Fibroblast of the aortic adventitia (primary cell): ENCODE results near the gene TNRC6A. TPM values are rescaled to one million over a fixed set of nuclear protein-coding genes. Genes with fewer than 3 reads are reported as not detected.
A peak's percentile ranks its signal among the peaks of the same experiment; 100 is the strongest.

ENCODE experiments used
- DNase-seq: peaks from one replicate; pipeline ENCODE4 v3.0.0-alpha.2; 2010; ENCODE audit warnings: low read depth
- H3K4me3 ChIP-seq: 2 replicates; pipeline ENCODE4 v1.5.1; 2011; ENCODE audit warnings: low read depth, mild to moderate bottlenecking, control low read depth, low read length, moderate library complexity
- total RNA-seq: library from RNA; depleted of rRNA; stranded (reverse); fragments of >200 nt; gene quantifications from 2 replicates; pipeline ENCODE4 v1.2.3, GENCODE V29; 2012; ENCODE audit warnings: low replicate concordance
- TF ChIP-seq, protein P1 (sequence below): IDR thresholded peaks from 2 replicates; pipeline ENCODE4 v1.5.1; 2011; ENCODE audit warnings: mild to moderate bottlenecking, low read length, control low read depth, inconsistent platforms; ENCODE audit not compliant: insufficient read depth

Gene TNRC6A
- total RNA-seq, 1 donor = 32.2 TPM

DNA sequence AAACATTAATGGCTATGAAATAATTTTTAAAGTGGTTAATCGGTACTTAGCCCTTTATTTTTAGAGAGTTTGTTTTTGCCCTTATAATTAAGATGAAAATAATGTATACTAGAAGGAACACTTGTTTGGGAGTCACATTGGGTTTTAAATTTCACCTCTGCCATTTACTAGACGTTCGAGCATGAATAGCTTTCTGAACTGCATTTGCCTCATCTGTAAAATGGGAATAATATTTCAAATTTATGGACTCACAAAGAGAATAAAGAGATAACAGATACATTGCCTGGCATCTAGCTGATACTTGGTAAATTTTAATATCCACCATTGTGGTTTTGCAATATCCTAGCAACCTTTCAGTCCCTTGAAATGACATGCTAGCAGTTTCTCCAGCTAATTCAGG is 36.6 kb downstream of the TNRC6A start:
- no peak overlapping the region for H3K4me3 ChIP-seq
- DNase-seq = no peak
- TF ChIP-seq, protein P1, sequence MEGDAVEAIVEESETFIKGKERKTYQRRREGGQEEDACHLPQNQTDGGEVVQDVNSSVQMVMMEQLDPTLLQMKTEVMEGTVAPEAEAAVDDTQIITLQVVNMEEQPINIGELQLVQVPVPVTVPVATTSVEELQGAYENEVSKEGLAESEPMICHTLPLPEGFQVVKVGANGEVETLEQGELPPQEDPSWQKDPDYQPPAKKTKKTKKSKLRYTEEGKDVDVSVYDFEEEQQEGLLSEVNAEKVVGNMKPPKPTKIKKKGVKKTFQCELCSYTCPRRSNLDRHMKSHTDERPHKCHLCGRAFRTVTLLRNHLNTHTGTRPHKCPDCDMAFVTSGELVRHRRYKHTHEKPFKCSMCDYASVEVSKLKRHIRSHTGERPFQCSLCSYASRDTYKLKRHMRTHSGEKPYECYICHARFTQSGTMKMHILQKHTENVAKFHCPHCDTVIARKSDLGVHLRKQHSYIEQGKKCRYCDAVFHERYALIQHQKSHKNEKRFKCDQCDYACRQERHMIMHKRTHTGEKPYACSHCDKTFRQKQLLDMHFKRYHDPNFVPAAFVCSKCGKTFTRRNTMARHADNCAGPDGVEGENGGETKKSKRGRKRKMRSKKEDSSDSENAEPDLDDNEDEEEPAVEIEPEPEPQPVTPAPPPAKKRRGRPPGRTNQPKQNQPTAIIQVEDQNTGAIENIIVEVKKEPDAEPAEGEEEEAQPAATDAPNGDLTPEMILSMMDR = no peak

DNA sequence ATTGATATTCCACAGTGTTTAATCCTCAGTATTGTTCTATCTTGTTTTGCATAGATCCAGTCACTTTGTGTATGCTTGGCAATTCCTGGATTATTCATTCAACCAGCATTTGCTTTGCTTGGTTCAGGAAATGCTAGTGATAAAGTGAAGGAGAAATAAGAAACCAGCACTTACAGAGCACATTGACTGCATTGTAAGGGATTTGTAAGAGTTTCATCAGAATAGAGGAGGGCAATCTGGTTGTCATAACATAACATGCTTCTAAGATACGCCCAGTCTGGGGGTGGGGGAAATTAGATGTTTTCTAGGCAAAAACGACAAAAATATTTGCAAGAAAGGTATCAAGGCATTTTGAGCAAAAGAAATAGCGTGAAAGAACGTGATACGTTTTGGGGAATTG is 40.4 kb downstream of the TNRC6A start:
- peak; percentile 85 for DNase-seq
- TF ChIP-seq, protein P1 = no peak
- no peak overlapping the region for H3K4me3 ChIP-seq

DNA sequence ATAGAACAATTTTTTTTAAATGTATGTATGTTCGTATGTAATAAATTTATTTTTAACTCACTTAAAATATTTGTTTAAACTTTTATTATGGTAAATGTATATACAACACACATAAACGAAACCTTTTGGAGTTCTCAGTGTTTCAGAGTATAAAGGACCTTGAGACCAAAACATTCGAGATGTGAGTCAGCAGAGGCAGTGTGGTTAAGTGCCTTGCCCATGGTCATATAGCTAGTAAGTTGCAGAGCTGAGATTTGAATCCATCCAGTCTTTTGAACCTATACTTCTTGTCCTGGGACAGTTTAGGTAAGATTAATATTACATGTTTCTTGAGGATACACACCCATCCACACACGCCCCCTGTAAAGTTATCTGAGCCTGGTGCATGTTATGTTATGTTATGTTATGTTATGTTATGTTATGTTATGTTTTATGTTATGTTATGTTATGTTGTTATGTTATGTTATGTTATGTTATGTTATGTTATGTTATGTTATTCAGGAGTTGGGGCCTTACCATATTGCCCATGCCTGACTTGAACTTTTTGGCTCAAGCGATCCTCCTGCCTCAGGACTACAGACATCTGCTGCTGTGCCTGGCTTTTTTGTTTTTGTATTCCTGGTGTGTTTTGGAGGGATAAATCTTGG is 41.8 kb downstream of the TNRC6A start:
- peak; percentile 25 for DNase-seq
- TF ChIP-seq, protein P1 = no peak
- no peak overlapping the region for H3K4me3 ChIP-seq

DNA sequence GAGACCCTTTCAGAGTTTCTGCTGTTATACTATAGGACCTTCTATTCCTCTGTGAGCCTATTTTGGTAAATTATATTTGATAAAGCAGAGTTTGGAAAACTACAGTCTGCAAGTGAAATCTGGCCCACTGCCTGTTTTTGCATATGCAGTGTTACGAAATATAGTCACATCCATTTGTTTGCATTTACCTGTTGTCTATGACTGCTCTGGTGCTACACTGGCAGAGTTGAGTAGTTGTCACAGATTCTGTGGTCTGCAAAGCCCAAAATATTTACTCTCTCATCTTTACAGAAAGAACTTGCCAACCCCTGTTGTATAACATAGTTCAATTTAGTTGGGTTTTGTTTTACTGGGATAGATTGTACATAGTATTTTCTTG is 42.3 kb downstream of the TNRC6A start:
- no peak overlapping the region for H3K4me3 ChIP-seq
- peak; percentile 34 for DNase-seq
- TF ChIP-seq, protein P1 = no peak

DNA sequence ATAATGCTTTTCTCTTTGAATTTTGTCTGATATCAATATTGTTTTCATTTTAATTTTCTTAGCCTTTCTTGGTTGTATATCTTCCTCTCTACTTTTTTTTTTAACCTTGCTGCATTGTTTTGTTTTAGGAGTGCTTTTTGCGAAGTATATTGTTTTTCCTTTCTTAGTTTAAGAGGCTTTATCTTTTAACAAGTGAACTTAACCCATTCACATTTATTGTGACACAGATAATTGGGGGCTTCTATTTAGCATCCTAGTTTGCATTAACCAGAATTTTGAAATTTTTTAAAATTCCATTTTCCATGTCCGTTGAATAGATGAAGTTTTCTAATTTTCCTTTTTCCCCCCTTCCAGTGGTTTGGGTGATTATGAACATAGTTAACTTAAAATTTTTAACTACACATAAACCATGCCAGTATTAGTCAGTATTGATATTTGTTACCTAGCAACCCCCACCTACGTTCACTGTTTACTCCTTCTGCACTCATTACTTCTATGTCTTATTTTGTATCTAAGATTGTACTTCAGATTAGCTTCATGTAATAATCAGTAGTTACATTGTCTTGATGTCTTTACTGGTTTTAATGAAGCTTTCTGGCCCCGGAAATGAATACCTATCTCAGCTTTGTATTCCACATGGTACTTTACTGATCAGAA is 44.4 kb downstream of the TNRC6A start:
- TF ChIP-seq, protein P1 = no peak
- DNase-seq = no peak
- no peak overlapping the region for H3K4me3 ChIP-seq

DNA sequence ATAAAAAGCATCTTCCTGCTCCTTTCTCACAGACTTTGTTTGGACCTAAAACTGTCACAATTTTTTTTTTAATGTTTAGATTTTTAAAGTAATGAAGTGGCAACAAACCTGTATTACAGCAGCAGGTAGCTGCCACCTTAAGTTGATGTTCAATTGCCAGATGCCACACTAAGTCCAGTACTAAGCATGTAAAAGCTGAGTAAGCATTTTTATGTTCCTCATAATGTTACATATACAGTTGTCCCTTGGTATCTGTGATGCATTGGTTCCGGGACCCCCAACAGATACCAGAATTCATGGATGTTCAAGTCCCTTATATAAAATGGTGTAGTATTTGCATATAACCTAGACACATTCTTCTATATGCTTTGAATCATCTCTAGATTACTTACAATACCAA is 45.1 kb downstream of the TNRC6A start:
- TF ChIP-seq, protein P1 = no peak
- H3K4me3 ChIP-seq = no peak overlapping the region
- no peak for DNase-seq

DNA sequence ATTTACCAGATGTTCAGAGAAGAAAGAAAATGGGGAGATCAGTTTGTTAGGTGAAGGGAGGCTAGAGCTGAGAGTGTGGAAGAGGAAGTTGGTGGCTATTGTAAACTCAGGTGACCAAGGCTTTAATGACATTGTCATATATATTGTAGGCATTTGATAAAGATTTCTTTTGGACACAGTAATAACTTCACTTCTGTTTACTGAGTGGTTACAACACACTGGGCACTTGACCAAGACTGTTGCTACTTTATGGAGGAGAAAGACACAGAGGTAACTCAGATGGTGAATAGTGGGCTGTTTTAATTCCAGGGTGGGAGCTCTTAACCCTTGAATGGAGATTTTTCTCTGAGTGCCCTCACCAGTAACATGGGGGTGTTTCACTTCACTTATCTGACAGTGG is 46.0 kb downstream of the TNRC6A start:
- TF ChIP-seq, protein P1 = no peak
- no peak overlapping the region for H3K4me3 ChIP-seq
- peak; percentile 58 for DNase-seq
